IMR-90 (cell line): Measurements from ENCODE around the gene F2.

Experiments used
- BHLHE40 ChIP-seq: fragments of 150-350 bp; IDR thresholded peaks from 2 replicates; pipeline ENCODE4 v1.6.1; 2016; ENCODE audit warnings: mild to moderate bottlenecking, low read depth, low read length
- CEBPB ChIP-seq: IDR thresholded peaks from 2 replicates; pipeline ENCODE4 v1.6.1; 2012; ENCODE audit warnings: low read depth, low read length, improper control_type of control experiment
- CHD1 ChIP-seq: IDR thresholded peaks from 2 replicates; pipeline ENCODE4 v1.6.1; 2012; ENCODE audit warnings: low read depth, low read length, improper control_type of control experiment
- CTCF ChIP-seq: conservative IDR thresholded peaks from 2 replicates; pipeline ENCODE4 v1.5.1; 2012; ENCODE audit warnings: mild to moderate bottlenecking, low read depth, low read length, improper control_type of control experiment
- FOS ChIP-seq: fragments of 150-350 bp; IDR thresholded peaks from 2 replicates; pipeline ENCODE4 v1.6.1; 2016; ENCODE audit warnings: low read depth, low read length
- MAFK ChIP-seq: IDR thresholded peaks from 2 replicates; pipeline ENCODE4 v1.6.1; 2012; ENCODE audit warnings: low read depth, low read length, improper control_type of control experiment
- MAZ ChIP-seq: IDR thresholded peaks from 2 replicates; pipeline ENCODE4 v1.6.1; 2012; ENCODE audit warnings: low read depth, mild to moderate bottlenecking, low read length, improper control_type of control experiment, moderate library complexity, borderline replicate concordance
- POLR2A ChIP-seq: IDR thresholded peaks from 2 replicates; pipeline ENCODE4 v1.6.1; 2012; ENCODE audit warnings: mild to moderate bottlenecking, low read depth, low read length
- RCOR1 ChIP-seq: IDR thresholded peaks from 2 replicates; pipeline ENCODE4 v1.6.1; 2012; ENCODE audit warnings: mild to moderate bottlenecking, low read length, improper control_type of control experiment; ENCODE audit not compliant: insufficient replicate concordance
- SMC3 ChIP-seq: fragments of 150-350 bp; IDR thresholded peaks from 2 replicates; pipeline ENCODE4 v1.6.1; 2016; ENCODE audit warnings: low read depth, mild to moderate bottlenecking, antibody characterized with exemption, low read length, moderate library complexity

DNA sequence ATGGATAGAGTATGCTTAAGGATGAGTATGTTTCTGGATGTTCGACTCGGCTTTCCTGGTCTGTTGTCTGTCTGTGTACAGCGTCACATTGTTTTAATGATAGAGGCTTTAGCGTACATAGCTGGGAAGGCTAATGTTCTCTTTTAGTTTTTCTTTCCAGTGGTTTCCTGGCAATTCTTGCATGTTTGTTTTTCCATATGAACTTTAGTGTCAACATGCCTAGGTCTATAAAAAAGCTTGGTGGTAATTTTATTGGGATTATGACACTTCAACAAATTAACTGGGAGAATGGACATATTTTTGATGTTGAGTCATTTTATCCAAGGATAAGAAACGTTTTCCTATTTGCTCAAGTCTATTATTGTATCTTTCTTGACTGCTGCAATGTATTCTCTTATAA, 17.6 kb downstream of the F2 start:
- TF ChIP-seq POLR2A (no peak), CTCF (no peak), CHD1 (no peak), MAZ (no peak), BHLHE40 (no peak), FOS (no peak), CEBPB (no peak), SMC3 (no peak), RCOR1 (no peak), MAFK (no peak)
